ENCODE results near the gene LYZL4.

Gene LYZL4, protein sequence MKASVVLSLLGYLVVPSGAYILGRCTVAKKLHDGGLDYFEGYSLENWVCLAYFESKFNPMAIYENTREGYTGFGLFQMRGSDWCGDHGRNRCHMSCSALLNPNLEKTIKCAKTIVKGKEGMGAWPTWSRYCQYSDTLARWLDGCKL

DNA sequence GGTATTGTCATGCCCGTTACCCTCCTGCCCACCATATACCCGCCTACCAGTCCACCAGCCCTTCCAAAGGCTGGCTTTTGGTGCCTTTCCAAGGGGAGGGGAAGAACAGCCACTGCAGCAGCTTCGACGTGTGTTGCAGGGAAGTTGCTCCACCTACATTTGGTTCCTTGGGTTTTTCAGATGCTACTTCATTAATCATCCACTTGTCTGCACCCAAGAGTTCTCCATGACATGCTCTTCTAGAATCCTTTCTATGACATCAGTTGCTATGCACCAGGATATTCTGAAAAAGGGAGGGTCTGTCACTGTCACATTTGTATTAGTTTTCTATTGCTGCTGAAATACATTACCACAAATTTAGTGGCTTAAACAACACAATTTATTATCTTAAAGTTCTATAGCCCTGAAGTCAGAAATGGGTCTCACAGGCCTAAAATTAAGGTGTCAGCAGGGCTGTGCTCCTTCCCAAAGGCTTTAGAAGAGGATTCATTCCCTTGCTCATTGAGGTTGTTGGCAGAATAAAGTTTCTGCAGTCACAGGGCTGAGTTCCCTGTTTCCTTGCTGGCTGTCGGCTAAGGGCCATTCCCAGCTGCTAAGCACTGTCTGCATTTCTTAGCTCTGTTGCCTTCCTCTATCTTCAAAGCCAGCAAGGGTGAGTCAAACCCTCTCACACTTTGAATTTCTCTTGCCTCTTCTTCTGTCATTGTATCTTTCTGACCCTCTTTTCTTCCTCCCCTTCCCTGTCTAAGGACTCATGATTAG, at the start of gene LYZL4:
Gene LYZL4 (minus strand): TSS at position 241 of the 762 bp plus-strand sequence. CDS start 3,359 bp downstream, outside the sequence.
- DNase-seq, result no peak

DNA sequence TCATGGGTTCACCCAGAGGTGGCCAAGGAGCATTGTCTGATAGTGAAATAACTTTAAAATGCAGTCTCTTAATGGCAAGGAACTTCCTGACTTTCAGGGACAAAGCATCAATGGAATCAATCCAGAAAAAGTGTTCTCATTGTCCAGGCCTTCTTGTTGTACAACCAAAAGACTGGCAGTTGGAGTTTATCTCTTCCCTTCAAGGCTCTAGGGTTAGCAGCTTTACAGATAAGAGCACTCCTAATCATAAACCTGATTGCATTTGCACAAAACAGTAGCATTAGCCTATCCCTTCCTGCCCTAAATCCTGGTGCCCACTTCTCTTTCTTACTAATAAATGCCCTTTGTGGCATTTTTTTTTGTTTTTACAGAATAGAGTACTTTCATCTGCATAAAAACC, 48.7 kb upstream of the LYZL4 start:
- no peak for DNase-seq

DNA sequence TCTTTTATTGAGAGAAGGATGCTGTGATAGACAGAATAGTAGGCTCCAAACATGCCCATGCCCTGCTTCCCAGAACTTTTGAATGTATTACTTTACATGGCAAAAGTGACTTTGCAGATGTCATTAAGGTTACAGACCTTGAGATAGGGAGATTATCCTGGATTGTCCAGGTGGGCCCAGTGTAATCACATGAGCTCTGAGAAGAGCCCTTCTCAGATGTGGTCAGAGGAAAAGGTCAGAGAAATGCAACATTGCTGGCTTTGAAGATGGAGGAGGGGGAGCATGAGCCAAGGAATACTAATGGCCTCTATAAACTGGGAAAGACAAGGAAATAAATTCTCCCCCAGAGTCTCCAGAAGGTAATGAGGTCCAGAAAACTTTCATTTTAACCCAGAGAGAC, 45.8 kb upstream of the LYZL4 start:
- no peak for DNase-seq

GRCh38 chr3:42451546-42452230, 41.3 kb upstream of the LYZL4 start:
- no peak for DNase-seq

DNA sequence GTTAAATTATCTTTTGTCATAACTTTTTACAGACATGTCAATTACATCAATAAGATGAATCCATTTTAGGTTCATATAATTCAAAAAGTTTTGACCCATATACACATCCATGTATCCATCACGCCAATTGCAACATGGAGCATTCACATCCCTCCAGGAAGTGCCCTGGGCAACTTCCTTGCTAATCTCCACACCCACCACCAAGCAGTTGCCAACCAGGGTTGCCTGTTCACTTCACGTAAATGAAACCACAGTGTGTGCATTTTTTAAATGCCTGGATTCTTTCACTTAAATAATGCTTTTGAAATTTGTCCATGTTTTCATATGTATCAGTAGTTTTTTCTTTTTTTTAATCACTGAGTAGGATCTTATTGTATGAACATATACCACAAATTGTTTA, 40.7 kb upstream of the LYZL4 start:
- DNase-seq, result no peak

GRCh38 chr3:42450567-42450966, 40.2 kb upstream of the LYZL4 start:
- no peak for DNase-seq

DNA sequence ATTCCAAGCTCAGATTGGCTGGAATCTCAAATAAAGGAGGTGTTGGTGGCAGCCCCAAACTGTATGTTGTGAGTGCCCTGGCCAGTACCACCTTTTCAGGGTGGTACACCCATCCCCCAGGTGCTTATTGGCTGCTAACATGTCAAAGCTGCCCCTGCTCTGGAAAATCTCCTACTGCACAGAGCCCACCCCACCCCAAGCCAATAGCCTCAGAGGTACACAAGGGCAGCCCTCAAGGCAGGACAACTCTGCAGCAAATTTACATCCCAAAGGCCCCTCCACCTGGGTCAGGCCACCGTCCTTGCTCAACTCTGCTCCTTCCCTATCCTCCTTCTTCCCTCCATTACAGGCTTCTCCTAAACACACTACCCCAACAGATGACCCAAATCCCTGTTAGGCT, 37.1 kb upstream of the LYZL4 start:
- no peak for DNase-seq

DNA sequence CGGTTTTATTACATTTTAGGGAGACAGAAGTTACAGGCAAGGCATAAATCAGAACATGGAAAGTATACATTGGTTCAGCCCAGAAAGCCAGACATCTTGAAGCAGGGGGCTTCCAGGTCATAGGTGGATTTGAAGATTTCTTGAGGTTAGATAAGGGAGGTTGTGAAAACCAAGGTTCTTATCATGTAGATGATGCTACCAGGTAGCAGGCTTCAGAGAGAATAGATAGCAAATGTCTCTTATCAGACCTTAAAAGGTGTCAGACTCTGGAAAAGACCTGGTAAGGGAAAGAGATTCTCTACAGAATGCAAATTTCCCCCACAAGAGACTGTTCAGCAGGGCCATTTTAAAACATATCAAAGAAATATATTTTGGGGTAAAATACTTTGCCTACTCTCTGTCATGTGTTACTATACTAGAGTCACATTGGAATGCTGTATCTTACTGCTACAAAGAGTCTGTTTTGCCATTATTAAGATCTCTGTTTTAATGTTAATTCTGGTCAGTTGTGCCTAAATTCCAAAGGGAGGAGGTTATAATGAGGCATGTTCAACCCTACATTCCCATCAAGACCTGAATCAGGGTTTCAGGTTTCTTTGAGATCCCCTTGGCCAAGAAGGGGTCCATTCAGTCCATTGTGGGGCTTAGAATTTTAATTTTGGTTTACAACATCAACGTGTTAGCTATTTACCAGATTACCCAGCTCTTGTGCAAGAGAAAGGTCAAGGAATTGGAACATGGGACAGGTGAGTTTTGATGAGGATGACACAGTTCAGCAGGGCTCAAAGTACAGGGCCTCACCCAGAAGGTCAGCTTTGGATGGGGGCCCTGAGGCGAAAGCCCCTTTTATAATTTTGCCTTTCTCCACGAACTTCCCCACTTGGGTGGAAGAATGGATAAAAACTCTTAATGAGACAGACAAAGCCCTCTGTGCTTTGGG, 36.0 kb upstream of the LYZL4 start:
- no peak for DNase-seq

DNA sequence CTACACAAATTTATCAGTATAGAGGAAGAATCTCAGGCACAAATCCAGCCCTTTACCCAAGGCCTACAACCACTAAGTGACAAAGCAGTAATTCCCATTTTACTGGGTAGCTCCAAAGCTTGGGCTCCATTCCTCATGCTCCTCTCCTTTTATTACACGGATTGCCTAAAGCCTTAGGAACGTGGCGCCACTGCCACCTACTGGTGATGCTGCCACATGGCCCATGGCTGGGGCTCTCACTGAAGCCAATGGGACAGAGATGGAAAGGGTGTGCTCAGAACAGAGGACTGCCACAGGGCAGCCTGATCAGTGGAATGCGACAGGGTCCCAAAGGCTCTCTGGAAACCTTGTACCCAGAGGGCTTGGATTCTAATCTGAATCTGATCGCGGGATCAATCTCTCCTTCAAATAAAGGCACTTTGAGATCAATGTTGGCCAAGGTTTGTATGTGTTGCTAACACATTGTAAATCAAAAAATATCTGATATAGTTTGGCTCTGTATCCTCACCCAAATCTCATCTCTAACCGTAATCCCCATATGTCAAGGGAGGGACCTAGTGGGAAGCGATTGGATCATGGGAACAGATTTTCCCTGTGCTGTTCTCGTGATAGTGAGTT, 33.5 kb upstream of the LYZL4 start:
- DNase-seq, result peak; percentile 17

GRCh38 chr3:42443292-42443691, 32.9 kb upstream of the LYZL4 start:
- DNase-seq, result no peak

DNA sequence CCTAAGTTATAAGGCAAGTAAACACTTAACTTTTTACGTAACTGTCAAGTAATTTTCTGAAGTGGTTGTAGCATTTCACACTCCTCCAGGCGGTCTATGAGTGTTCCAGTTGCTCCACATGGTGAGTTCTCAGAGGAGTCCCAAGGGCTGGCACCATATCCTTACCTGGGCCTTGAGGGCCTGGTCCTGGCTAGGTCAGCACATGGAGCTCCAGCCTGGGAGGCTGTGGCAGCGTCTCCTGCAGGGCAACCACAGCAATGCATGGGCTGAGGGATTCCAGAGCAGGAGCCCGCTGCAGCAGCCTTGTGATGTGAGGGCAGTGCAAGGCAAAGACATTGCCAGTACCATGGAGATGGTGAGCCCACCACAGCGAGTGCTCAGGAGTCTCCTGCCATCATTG, 32.2 kb upstream of the LYZL4 start:
- no peak for DNase-seq

- DNase-seq, result no peak
Observed at GRCh38 chr3:42441791-42442190, 31.4 kb upstream of the LYZL4 start.

GRCh38 chr3:42440924-42441323, 30.5 kb upstream of the LYZL4 start:
- DNase-seq, result no peak

- no peak for DNase-seq
Observed at GRCh38 chr3:42439261-42440115, 29.1 kb upstream of the LYZL4 start.

GRCh38 chr3:42438758-42439157, 28.3 kb upstream of the LYZL4 start:
- no peak for DNase-seq

DNA sequence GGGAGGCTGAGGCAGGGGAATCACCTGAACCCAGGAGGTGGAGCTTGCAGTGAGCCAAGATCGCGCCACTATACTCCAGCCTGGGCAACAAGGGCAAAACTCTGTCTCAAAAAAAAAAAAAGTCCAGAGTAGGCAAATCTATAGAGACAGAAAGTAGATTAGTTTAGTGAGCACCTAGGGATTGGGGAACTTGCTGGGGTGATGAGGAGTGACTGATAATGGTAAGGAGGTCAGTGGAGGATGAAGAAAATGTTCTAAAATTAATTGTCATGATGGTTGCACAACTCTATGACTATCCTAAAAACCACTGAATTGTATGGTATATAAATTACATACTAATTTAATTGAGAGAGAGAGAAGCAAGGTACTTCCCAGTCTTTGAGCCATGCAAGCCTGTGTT, 27.8 kb upstream of the LYZL4 start:
- no peak for DNase-seq

DNA sequence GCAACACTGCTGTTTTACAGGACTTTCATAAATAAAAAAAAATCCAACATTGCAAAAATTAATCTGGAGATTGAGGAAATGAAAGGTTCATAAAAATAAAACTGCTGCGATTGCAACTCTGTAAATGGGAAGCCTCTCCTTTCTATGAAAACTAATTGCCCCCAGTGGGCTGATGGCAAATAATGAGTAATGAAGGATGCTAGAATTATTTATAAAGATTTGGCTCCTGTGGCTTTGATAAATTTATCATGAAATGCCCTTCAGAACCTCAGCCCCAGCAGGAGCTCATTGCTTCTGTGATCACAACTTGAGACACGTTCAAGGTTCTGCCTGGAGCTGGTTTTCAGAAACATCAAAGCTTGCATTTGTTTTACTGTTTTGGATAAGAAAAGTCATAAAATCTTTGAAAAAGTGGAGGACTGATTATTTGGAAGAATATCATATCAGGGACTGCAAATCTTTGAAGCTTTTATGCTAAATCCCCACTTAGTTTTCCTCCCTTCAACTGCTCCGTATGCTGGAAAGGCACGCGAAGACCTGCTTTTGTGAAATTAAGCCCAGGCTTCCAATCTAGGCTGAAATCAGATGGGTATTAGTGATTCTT, 24.5 kb upstream of the LYZL4 start:
- no peak for DNase-seq

- DNase-seq, result no peak
Observed at GRCh38 chr3:42432485-42432884, 22.1 kb upstream of the LYZL4 start.

- no peak for DNase-seq
Observed at GRCh38 chr3:42430781-42431532, 20.5 kb upstream of the LYZL4 start.

DNA sequence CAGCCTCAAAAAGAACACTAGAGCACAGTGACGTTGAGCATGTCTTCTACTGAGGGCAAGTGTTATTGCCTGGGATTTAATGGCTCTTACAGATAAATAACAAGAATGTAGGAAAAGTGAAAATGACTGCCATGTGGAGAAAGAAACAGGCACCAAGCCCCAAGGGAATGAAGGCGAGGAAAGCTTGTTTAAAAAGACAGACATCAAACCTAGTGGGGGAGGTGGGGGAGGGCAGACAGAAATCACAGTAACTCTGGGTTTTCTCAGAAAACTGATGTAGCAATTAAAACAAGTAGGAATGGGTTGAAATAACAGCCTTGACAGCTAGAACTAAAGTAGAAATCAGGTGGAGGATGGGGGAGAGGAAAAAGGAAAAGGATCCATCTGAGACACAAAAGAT, 18.4 kb upstream of the LYZL4 start:
- no peak for DNase-seq
